Measurements from ENCODE around the gene ZDHHC12.
A peak's percentile ranks its signal among the peaks of the same experiment; 100 is the strongest.

ZDHHC12 gene

DNA sequence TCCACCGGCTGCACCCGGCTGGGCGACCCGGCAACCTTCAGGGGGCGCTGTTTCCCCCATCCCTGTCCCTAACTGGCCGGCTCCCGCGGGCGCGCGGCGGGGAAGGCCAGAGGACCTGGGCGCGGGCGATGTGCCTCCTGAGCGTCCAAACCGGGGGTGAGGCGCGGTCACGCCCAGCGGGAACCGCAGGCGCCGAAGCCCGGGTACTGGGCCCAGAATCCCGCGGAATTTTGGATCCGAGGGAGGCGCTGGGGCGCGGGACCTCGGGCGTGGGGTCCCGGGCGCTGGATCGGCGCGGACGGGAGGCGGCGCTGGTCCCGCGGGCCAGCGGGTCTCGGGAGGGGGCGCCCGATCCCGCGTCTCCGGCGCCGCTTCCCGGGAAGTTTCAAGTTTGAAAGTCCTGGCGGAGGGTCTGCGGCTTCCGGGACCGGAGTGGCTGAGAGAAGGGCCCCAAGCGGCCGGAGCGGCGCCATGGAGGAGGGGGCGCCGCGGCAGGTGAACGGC is 21.4 kb downstream of the ZDHHC12 start, which contains the start of gene PKN3 (continued):
- TF ChIP-seq ZNF76 (tag by site-specific recombination; IDR thresholded peaks at IDR 0.05; ENCODE audit: borderline replicate concordance, low read depth) = peak; percentile 34; the same call in 1 of the 2 replicates
- 0 out of 2 replicates have a peak, but pooled peaks have one; percentile 31 for TF ChIP-seq ZNF596 (tag by site-specific recombination; IDR thresholded peaks at IDR 0.05)
- no peak for TF ChIP-seq ZNF133 (tag by site-specific recombination; IDR thresholded peaks at IDR 0.05)
- TF ChIP-seq SCRT2 (tag by site-specific recombination; IDR thresholded peaks at IDR 0.05) = no peak
- TF ChIP-seq ZNF2 (tag by site-specific recombination; IDR thresholded peaks at IDR 0.05) = no peak; the same call in 1 of the 2 replicates
- TF ChIP-seq ZBTB21 (tag by site-specific recombination; IDR thresholded peaks at IDR 0.05) = no peak
- TF ChIP-seq ZNF398 (tag by site-specific recombination; IDR thresholded peaks at IDR 0.05) = no peak
- TF ChIP-seq MYNN (tag by site-specific recombination; IDR thresholded peaks at IDR 0.05; ENCODE audit: borderline replicate concordance) = no peak
- TF ChIP-seq, protein P1, sequence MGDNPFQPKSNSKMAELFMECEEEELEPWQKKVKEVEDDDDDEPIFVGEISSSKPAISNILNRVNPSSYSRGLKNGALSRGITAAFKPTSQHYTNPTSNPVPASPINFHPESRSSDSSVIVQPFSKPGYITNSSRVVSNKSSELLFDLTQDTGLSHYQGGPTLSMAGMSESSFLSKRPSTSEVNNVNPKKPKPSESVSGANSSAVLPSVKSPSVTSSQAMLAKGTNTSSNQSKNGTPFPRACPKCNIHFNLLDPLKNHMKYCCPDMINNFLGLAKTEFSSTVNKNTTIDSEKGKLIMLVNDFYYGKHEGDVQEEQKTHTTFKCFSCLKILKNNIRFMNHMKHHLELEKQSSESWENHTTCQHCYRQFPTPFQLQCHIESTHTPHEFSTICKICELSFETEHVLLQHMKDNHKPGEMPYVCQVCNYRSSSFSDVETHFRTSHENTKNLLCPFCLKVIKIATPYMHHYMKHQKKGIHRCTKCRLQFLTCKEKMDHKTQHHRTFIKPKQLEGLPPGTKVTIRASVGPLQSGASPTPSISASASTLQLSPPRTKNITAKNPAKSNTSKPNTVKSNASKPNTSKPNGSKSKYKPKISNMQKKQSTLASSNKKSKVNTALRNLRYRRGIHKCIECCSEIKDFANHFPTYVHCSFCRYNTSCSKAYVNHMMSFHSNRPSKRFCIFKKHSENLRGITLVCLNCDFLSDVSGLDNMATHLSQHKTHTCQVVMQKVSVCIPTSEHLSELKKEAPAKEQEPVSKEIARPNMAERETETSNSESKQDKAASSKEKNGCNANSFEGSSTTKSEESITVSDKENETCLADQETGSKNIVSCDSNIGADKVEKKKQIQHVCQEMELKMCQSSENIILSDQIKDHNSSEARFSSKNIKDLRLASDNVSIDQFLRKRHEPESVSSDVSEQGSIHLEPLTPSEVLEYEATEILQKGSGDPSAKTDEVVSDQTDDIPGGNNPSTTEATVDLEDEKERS (tag by site-specific recombination; IDR thresholded peaks at IDR 0.05) = no peak
- peak; percentile 92 for TF ChIP-seq ZNF660 (tag by site-specific recombination; IDR thresholded peaks at IDR 0.05)
- TF ChIP-seq ZNF610 (tag by site-specific recombination; IDR thresholded peaks at IDR 0.05; ENCODE audit: borderline replicate concordance) = peak; percentile 59; the same call in 1 of the 2 replicates
- TF ChIP-seq ZNF558 (tag by site-specific recombination; IDR thresholded peaks at IDR 0.05) = peak; percentile 11; the same call in 1 of the 2 replicates
- peak; percentile 83; the same call in 1 of the 2 replicates for TF ChIP-seq ZNF561 (tag by site-specific recombination; IDR thresholded peaks at IDR 0.05; ENCODE audit: borderline replicate concordance)
- no peak for TF ChIP-seq ZNF514 (tag by site-specific recombination; IDR thresholded peaks at IDR 0.05)
- peak; percentile 40; the same call in 1 of the 2 replicates for TF ChIP-seq KLF16 (tag by site-specific recombination; IDR thresholded peaks at IDR 0.05)
- no peak for TF ChIP-seq ZNF560 (tag by site-specific recombination; IDR thresholded peaks at IDR 0.05; ENCODE audit: borderline replicate concordance)
- TF ChIP-seq KLF17 (tag by site-specific recombination; IDR thresholded peaks at IDR 0.05) = peak; percentile 72; the same call in 1 of the 2 replicates
- TF ChIP-seq, protein P2, sequence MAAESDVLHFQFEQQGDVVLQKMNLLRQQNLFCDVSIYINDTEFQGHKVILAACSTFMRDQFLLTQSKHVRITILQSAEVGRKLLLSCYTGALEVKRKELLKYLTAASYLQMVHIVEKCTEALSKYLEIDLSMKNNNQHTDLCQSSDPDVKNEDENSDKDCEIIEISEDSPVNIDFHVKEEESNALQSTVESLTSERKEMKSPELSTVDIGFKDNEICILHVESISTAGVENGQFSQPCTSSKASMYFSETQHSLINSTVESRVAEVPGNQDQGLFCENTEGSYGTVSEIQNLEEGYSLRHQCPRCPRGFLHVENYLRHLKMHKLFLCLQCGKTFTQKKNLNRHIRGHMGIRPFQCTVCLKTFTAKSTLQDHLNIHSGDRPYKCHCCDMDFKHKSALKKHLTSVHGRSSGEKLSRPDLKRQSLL (tag by site-specific recombination; IDR thresholded peaks at IDR 0.05) = peak; percentile 81; the same call in 1 of the 2 replicates
- TF ChIP-seq, protein P3, sequence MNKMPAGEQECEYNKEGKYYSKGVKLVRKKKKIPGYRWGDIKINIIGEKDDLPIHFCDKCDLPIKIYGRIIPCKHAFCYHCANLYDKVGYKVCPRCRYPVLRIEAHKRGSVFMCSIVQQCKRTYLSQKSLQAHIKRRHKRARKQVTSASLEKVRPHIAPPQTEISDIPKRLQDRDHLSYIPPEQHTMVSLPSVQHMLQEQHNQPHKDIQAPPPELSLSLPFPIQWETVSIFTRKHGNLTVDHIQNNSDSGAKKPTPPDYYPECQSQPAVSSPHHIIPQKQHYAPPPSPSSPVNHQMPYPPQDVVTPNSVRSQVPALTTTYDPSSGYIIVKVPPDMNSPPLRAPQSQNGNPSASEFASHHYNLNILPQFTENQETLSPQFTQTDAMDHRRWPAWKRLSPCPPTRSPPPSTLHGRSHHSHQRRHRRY (tag by site-specific recombination; IDR thresholded peaks at IDR 0.05) = no peak
- peak; percentile 47; the same call in 1 of the 2 replicates for TF ChIP-seq ZNF391 (tag by site-specific recombination; IDR thresholded peaks at IDR 0.05; ENCODE audit: borderline replicate concordance, low read depth)
- TF ChIP-seq ZNF776 (tag by site-specific recombination; IDR thresholded peaks at IDR 0.05; ENCODE audit: borderline replicate concordance) = no peak
- peak; percentile 96 for TF ChIP-seq ZEB2 (tag by site-specific recombination; IDR thresholded peaks at IDR 0.05)
- no peak for TF ChIP-seq ZNF138 (tag by site-specific recombination; IDR thresholded peaks at IDR 0.05; ENCODE audit: borderline replicate concordance)
- TF ChIP-seq ZNF510 (tag by site-specific recombination; IDR thresholded peaks at IDR 0.05; ENCODE audit: insufficient replicate concordance) = no peak
- no peak for TF ChIP-seq SALL2 (tag by site-specific recombination; IDR thresholded peaks at IDR 0.05; ENCODE audit: borderline replicate concordance)
- TF ChIP-seq MEIS1 (CRISPR knock-in tag; IDR thresholded peaks at IDR 0.05; ENCODE audit: borderline replicate concordance) = peak; percentile 11; the same call in 1 of the 2 replicates
- 0 out of 2 replicates have a peak, but pooled peaks have one; percentile 34 for TF ChIP-seq ZNF423 (tag by site-specific recombination; IDR thresholded peaks at IDR 0.05)
- peak; percentile 20; the same call in 1 of the 2 replicates for TF ChIP-seq ZXDB (tag by site-specific recombination; IDR thresholded peaks at IDR 0.05)
- TF ChIP-seq ZNF629 (tag by site-specific recombination; IDR thresholded peaks at IDR 0.05) = peak; percentile 61
- no peak for TF ChIP-seq ZNF16 (tag by site-specific recombination; IDR thresholded peaks at IDR 0.05; ENCODE audit: low read depth)
- TF ChIP-seq ZNF132 (tag by site-specific recombination; IDR thresholded peaks at IDR 0.05; ENCODE audit: borderline replicate concordance) = no peak
- TF ChIP-seq HOXC10 (CRISPR knock-in tag; IDR thresholded peaks at IDR 0.05) = no peak
- TF ChIP-seq ZNF707 (tag by site-specific recombination; IDR thresholded peaks at IDR 0.05) = no peak

All from HEK293 (cell line).